Karpas-422 (cell line): ENCODE data around the gene LRRK1. TPM values are rescaled to one million over a fixed set of nuclear protein-coding genes. Genes with fewer than 3 reads are reported as not detected.

Source experiments
- DNase-seq: peaks from one replicate; pipeline ENCODE4 v3.0.0-alpha.2; 2015
- H2AFZ ChIP-seq: fragments of 200-600 bp; sonication (generic); 2 replicates; pipeline ENCODE4 v1.6.1; 2014; ENCODE audit warnings: antibody characterized with exemption, low read length, mixed read lengths
- H3K27ac ChIP-seq: fragments of 200-600 bp; sonication (generic); 2 replicates; pipeline ENCODE4 v1.5.1; 2014; ENCODE audit warnings: mild to moderate bottlenecking, low read length, moderate library complexity
- H3K27me3 ChIP-seq: fragments of 200-600 bp; sonication (generic); 2 replicates; pipeline ENCODE4 v1.6.1; 2014; ENCODE audit warnings: low read length, mixed read lengths
- H3K36me3 ChIP-seq: fragments of 200-600 bp; sonication (generic); 2 replicates; pipeline ENCODE4 v1.6.1; 2014; ENCODE audit warnings: low read length, mixed read lengths; ENCODE audit not compliant: insufficient read depth
- H3K4me1 ChIP-seq: fragments of 200-600 bp; sonication (generic); 2 replicates; pipeline ENCODE4 v1.6.1; 2014; ENCODE audit warnings: mild to moderate bottlenecking, low read length, mixed read lengths
- H3K4me2 ChIP-seq: fragments of 200-600 bp; sonication (generic); 2 replicates; pipeline ENCODE4 v1.6.1; 2014; ENCODE audit warnings: low read length, low read depth, mild to moderate bottlenecking; ENCODE audit not compliant: poor library complexity, severe bottlenecking
- H3K4me3 ChIP-seq: fragments of 200-600 bp; sonication (generic); 2 replicates; pipeline ENCODE4 v1.5.1; 2014; ENCODE audit warnings: mild to moderate bottlenecking, antibody characterized with exemption, low read length, mixed read lengths
- H3K79me2 ChIP-seq: fragments of 200-600 bp; sonication (generic); 2 replicates; pipeline ENCODE4 v1.6.1; 2014; ENCODE audit warnings: mild to moderate bottlenecking, low read length, mixed read lengths
- H3K9ac ChIP-seq: fragments of 200-600 bp; sonication (generic); 2 replicates; pipeline ENCODE4 v1.6.0; 2014; ENCODE audit warnings: low read length
- H3K9me2 ChIP-seq: fragments of 200-600 bp; sonication (generic), shearing (Covaris generic); replicated peaks from 2 replicates; pipeline ENCODE4 v1.6.0; 2014; ENCODE audit warnings: mild to moderate bottlenecking, low read length, moderate library complexity; ENCODE audit not compliant: insufficient read depth
- H3K9me3 ChIP-seq: fragments of 300-700, 200-600 bp; sonication (generic); 2 replicates; pipeline ENCODE4 v1.6.1; 2014; ENCODE audit warnings: low read length, mixed read lengths
- H4K20me1 ChIP-seq: fragments of 200-600 bp; sonication (generic); 2 replicates; pipeline ENCODE4 v1.6.1; 2014; ENCODE audit warnings: mild to moderate bottlenecking, antibody characterized with exemption, low read length, low read depth; ENCODE audit not compliant: insufficient read depth
- total RNA-seq: library from RNA; depleted of rRNA; stranded (reverse); fragments of >200 nt; shearing (Covaris generic); gene quantifications from 2 replicates; pipeline ENCODE4 v1.2.3, GENCODE V29; 2014; ENCODE audit warnings: low replicate concordance

LRRK1 gene
- total RNA-seq, 1 experiment from 2014 or later: 46.6 TPM

GRCh38 chr15:101111570-101112262, 192.6 kb downstream of the LRRK1 start:
- Histone ChIP-seq H3K9me2 (no peaks in the 10 kb centered on the region), H3K27ac (no peak overlapping the region), H3K27me3 (no peaks in the 10 kb centered on the region), H3K4me3 (no peak overlapping the region), H3K4me2 (no peak overlapping the region), H3K36me3 (no peaks in the 10 kb centered on the region), H2AFZ (no peak overlapping the region), H3K9ac (no peak overlapping the region), H3K9me3 (no peaks in the 10 kb centered on the region), H4K20me1 (no peaks in the 10 kb centered on the region), H3K79me2 (no peaks in the 10 kb centered on the region), H3K4me1 (no peaks in the 10 kb centered on the region)
- DNase-seq: no peak

- H3K9ac ChIP-seq: no peak overlapping the region
- no peaks in the 10 kb centered on the region for H3K36me3 ChIP-seq
- H3K9me3 ChIP-seq: no peaks in the 10 kb centered on the region
- H3K27ac ChIP-seq: no peak overlapping the region
- no peak for DNase-seq
- no peak overlapping the region for H3K4me3 ChIP-seq
- no peaks in the 10 kb centered on the region for H3K9me2 ChIP-seq
- H3K79me2 ChIP-seq: no peaks in the 10 kb centered on the region
- no peaks in the 10 kb centered on the region for H3K4me1 ChIP-seq
- no peaks in the 10 kb centered on the region for H4K20me1 ChIP-seq
- no peaks in the 10 kb centered on the region for H3K27me3 ChIP-seq
- no peak overlapping the region for H3K4me2 ChIP-seq
- no peak overlapping the region for H2AFZ ChIP-seq
These were observed 193.4 kb downstream of the LRRK1 start for GRCh38 chr15:101112336-101113113.

- H3K4me3 ChIP-seq: no peak overlapping the region
- no peaks in the 10 kb centered on the region for H4K20me1 ChIP-seq
- no peak overlapping the region for H2AFZ ChIP-seq
- H3K4me2 ChIP-seq: no peak overlapping the region
- no peaks in the 10 kb centered on the region for H3K79me2 ChIP-seq
- no peak for DNase-seq
- no peaks in the 10 kb centered on the region for H3K9me2 ChIP-seq
- H3K27ac ChIP-seq: no peak overlapping the region
- H3K4me1 ChIP-seq: no peaks in the 10 kb centered on the region
- no peak overlapping the region for H3K9ac ChIP-seq
- H3K9me3 ChIP-seq: no peaks in the 10 kb centered on the region
- no peaks in the 10 kb centered on the region for H3K36me3 ChIP-seq
- H3K27me3 ChIP-seq: no peaks in the 10 kb centered on the region
These were observed 194.2 kb downstream of the LRRK1 start for GRCh38 chr15:101113114-101114005.

GRCh38 chr15:101114166-101114565, 195.0 kb downstream of the LRRK1 start:
- no peaks in the 10 kb centered on the region for H3K36me3 ChIP-seq
- H3K9me3 ChIP-seq: no peaks in the 10 kb centered on the region
- no peaks in the 10 kb centered on the region for H4K20me1 ChIP-seq
- no peaks in the 10 kb centered on the region for H3K27me3 ChIP-seq
- H3K9ac ChIP-seq: no peak overlapping the region
- H3K27ac ChIP-seq: no peak overlapping the region
- no peaks in the 10 kb centered on the region for H3K79me2 ChIP-seq
- no peak overlapping the region for H3K4me3 ChIP-seq
- H2AFZ ChIP-seq: no peak overlapping the region
- no peak for DNase-seq
- H3K9me2 ChIP-seq: no peaks in the 10 kb centered on the region
- no peaks in the 10 kb centered on the region for H3K4me1 ChIP-seq
- no peak overlapping the region for H3K4me2 ChIP-seq

GRCh38 chr15:101114610-101115009, 195.5 kb downstream of the LRRK1 start:
- Histone ChIP-seq H3K9me2 (no peaks in the 10 kb centered on the region), H3K4me1 (no peaks in the 10 kb centered on the region), H3K79me2 (no peaks in the 10 kb centered on the region), H4K20me1 (no peaks in the 10 kb centered on the region), H3K36me3 (no peaks in the 10 kb centered on the region), H3K9me3 (no peaks in the 10 kb centered on the region), H3K27me3 (no peaks in the 10 kb centered on the region), H3K27ac (no peak overlapping the region), H3K9ac (no peak overlapping the region), H3K4me3 (no peak overlapping the region), H2AFZ (no peak overlapping the region), H3K4me2 (no peak overlapping the region)
- DNase-seq: no peak

- H3K27me3 ChIP-seq: no peaks in the 10 kb centered on the region
- H3K4me1 ChIP-seq: peaks cover 5% of the 10 kb centered on the region
- no peak for DNase-seq
- no peaks in the 10 kb centered on the region for H3K9me3 ChIP-seq
- no peak overlapping the region for H3K4me3 ChIP-seq
- H2AFZ ChIP-seq: no peak overlapping the region
- H3K27ac ChIP-seq: no peak overlapping the region
- no peak overlapping the region for H3K4me2 ChIP-seq
- H4K20me1 ChIP-seq: no peaks in the 10 kb centered on the region
- H3K9ac ChIP-seq: no peak overlapping the region
- no peaks in the 10 kb centered on the region for H3K79me2 ChIP-seq
- H3K36me3 ChIP-seq: no peaks in the 10 kb centered on the region
- H3K9me2 ChIP-seq: no peaks in the 10 kb centered on the region
These were observed 196.2 kb downstream of the LRRK1 start for GRCh38 chr15:101115393-101115785.

- Histone ChIP-seq H4K20me1 (no peaks in the 10 kb centered on the region), H3K9me2 (no peaks in the 10 kb centered on the region), H3K27ac (no peak overlapping the region), H2AFZ (no peak overlapping the region), H3K4me3 (no peak overlapping the region), H3K4me1 (peaks cover 12% of the 10 kb centered on the region), H3K27me3 (no peaks in the 10 kb centered on the region), H3K4me2 (no peak overlapping the region), H3K9ac (no peak overlapping the region), H3K36me3 (no peaks in the 10 kb centered on the region), H3K9me3 (no peaks in the 10 kb centered on the region), H3K79me2 (no peaks in the 10 kb centered on the region)
- no peak for DNase-seq
These were observed 196.9 kb downstream of the LRRK1 start for GRCh38 chr15:101115786-101116680.
